WTC11 (cell line): ENCODE data around the gene GDF2. TPM values are rescaled to one million over a fixed set of nuclear protein-coding genes. Genes with fewer than 3 reads are reported as not detected.

Experiments used
- ATAC-seq: fragments of 200-7000 bp; cut with Tn5 transposase; 2 replicates; pipeline ENCODE4 v1.10.0; 2021; ENCODE audit warnings: mild to moderate bottlenecking, moderate library complexity
- CTCF ChIA-PET: fragments of 300-600 bp; sonication (Branson Sonifier 250); formaldehyde crosslinking; loops from one replicate; lab custom pipeline; 2021; ENCODE audit warnings: antibody characterized with exemption; lab: Charles Lee
- POLR2A ChIA-PET: fragments of 350-600 bp; sonication (Branson Sonifier 250); formaldehyde crosslinking; loops from one replicate; lab custom pipeline; 2021; ENCODE audit warnings: antibody characterized with exemption; lab: Charles Lee
- DNase-seq: peaks from one replicate; pipeline ENCODE4 v3.0.0; 2021; ENCODE audit warnings: low spot score
- H3K27ac Mint-ChIP-seq: 2 replicates; pipeline ENCODE4 v1.8.0; 2021; ENCODE audit warnings: mixed read lengths
- H3K27me3 Mint-ChIP-seq: 2 replicates; pipeline ENCODE4 v1.8.0; 2021; ENCODE audit warnings: low read depth, mild to moderate bottlenecking, moderate library complexity, mixed read lengths
- H3K36me3 Mint-ChIP-seq: 2 replicates; pipeline ENCODE4 v1.8.0; 2021; ENCODE audit warnings: mixed read lengths
- H3K4me1 Mint-ChIP-seq: 2 replicates; pipeline ENCODE4 v1.8.0; 2022; ENCODE audit warnings: mixed read lengths
- H3K4me3 Mint-ChIP-seq: 2 replicates; pipeline ENCODE4 v1.8.0; 2021; ENCODE audit warnings: mild to moderate bottlenecking, moderate library complexity, mixed read lengths
- H3K9me3 Mint-ChIP-seq: 2 replicates; pipeline ENCODE4 v1.8.0; 2021; ENCODE audit warnings: mixed read lengths
- ESRRA ChIP-seq: sonication (generic); formaldehyde crosslinking; IDR thresholded peaks from 2 replicates; pipeline ENCODE4 v1.8.1; 2022; ENCODE audit warnings: mild to moderate bottlenecking, missing genetic modification reagents, borderline replicate concordance
- ETV6 ChIP-seq: sonication (generic); formaldehyde crosslinking; IDR thresholded peaks from 2 replicates; pipeline ENCODE4 v1.8.1; 2022; ENCODE audit warnings: mild to moderate bottlenecking, missing genetic modification reagents
- JUN ChIP-seq: sonication (generic); formaldehyde crosslinking; IDR thresholded peaks from 2 replicates; pipeline ENCODE4 v1.8.0; 2023; ENCODE audit warnings: mild to moderate bottlenecking, missing genetic modification reagents
- NFE2L1 ChIP-seq: sonication (generic); formaldehyde crosslinking; IDR thresholded peaks from 2 replicates; pipeline ENCODE4 v1.8.1; 2023; ENCODE audit warnings: missing genetic modification reagents
- OVOL2 ChIP-seq: fragments of 250-450 bp; sonication (Bioruptor Pico); IDR thresholded peaks from 2 replicates; pipeline ENCODE4 v1.9.0; 2021; ENCODE audit warnings: mild to moderate bottlenecking, borderline replicate concordance
- PRRX2 ChIP-seq: fragments of 250-450 bp; sonication (Bioruptor Pico); IDR thresholded peaks from 2 replicates; pipeline ENCODE4 v1.8.0; 2021; ENCODE audit warnings: mild to moderate bottlenecking
- RELA ChIP-seq: sonication (generic); formaldehyde crosslinking; IDR thresholded peaks from 2 replicates; pipeline ENCODE4 v1.8.1; 2022; ENCODE audit warnings: missing genetic modification reagents, mild to moderate bottlenecking, borderline replicate concordance
- TP53 ChIP-seq: sonication (generic); formaldehyde crosslinking; IDR thresholded peaks from 2 replicates; pipeline ENCODE4 v1.8.1; 2023; ENCODE audit warnings: mild to moderate bottlenecking, missing genetic modification reagents
- ZNF138 ChIP-seq: sonication (generic); formaldehyde crosslinking; conservative IDR thresholded peaks from 2 replicates; pipeline ENCODE4 v1.8.1; 2022; ENCODE audit warnings: mild to moderate bottlenecking, moderate library complexity, missing genetic modification reagents
- ZNF416 ChIP-seq: fragments of 250-450 bp; sonication (Bioruptor Pico); IDR thresholded peaks from 2 replicates; pipeline ENCODE4 v1.9.0; 2021; ENCODE audit warnings: mild to moderate bottlenecking, inconsistent platforms
- total RNA-seq: library from RNA; stranded (reverse); gene quantifications from 3 replicates; pipeline ENCODE4 v1.2.3, GENCODE V29; 2021
- TF ChIP-seq, protein P1 (sequence below): fragments of 250-450 bp; sonication (Bioruptor Pico); conservative IDR thresholded peaks from 2 replicates; pipeline ENCODE4 v1.9.0; 2021; ENCODE audit warnings: mild to moderate bottlenecking
- TF ChIP-seq, protein P2 (sequence below): sonication (generic); formaldehyde crosslinking; IDR thresholded peaks from 2 replicates; pipeline ENCODE4 v1.8.0; 2023; ENCODE audit warnings: mild to moderate bottlenecking, missing genetic modification reagents
- TF ChIP-seq, protein P3 (sequence below): sonication (generic); formaldehyde crosslinking; IDR thresholded peaks from 2 replicates; pipeline ENCODE4 v1.8.1; 2022; ENCODE audit warnings: missing genetic modification reagents, borderline replicate concordance
- TF ChIP-seq, protein P4 (sequence below): sonication (generic); formaldehyde crosslinking; IDR thresholded peaks from 2 replicates; pipeline ENCODE4 v1.8.1; 2023; ENCODE audit warnings: mild to moderate bottlenecking, missing genetic modification reagents, moderate library complexity
- TF ChIP-seq, protein P5 (sequence below): fragments of 250-450 bp; sonication (Bioruptor Pico); IDR thresholded peaks from 2 replicates; pipeline ENCODE4 v2.1.2; 2022; ENCODE audit warnings: mild to moderate bottlenecking, moderate library complexity
- TF ChIP-seq, protein P6 (sequence below): sonication (generic); formaldehyde crosslinking; IDR thresholded peaks from 2 replicates; pipeline ENCODE4 v1.8.1; 2022; ENCODE audit warnings: low read depth, missing genetic modification reagents, borderline replicate concordance
- TF ChIP-seq, protein P7 (sequence below): sonication (generic); formaldehyde crosslinking; IDR thresholded peaks from 2 replicates; pipeline ENCODE4 v1.8.0; 2022; ENCODE audit warnings: missing genetic modification reagents
- TF ChIP-seq, protein P8 (sequence below): fragments of 250-450 bp; sonication (Bioruptor Pico); IDR thresholded peaks from 2 replicates; pipeline ENCODE4 v1.9.0; 2021; ENCODE audit warnings: mild to moderate bottlenecking

Gene GDF2
- total RNA-seq, 1 experiment from 2014 or later: not detected

DNA sequence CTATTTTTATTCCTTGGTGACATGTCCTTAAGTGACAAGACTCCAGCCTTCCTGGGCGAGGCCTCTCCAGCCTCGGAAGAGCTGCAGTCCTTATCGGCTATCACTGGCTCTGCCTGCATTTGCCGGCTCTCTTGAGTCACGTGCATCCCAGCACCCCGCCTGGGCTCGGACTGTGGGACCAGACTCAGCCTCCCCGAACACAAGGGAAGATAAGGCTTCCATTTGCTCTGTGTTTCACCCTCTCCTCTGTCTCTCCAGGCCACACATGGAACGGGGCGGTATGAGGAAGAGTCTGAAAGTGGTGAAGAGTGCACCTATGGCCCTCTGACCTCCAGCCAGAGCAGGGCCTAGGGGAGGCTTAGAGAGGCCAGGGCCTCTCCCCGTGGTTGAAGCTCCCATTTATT, 4.7 kb downstream of the GDF2 start (continued):
- TF ChIP-seq, protein P1, sequence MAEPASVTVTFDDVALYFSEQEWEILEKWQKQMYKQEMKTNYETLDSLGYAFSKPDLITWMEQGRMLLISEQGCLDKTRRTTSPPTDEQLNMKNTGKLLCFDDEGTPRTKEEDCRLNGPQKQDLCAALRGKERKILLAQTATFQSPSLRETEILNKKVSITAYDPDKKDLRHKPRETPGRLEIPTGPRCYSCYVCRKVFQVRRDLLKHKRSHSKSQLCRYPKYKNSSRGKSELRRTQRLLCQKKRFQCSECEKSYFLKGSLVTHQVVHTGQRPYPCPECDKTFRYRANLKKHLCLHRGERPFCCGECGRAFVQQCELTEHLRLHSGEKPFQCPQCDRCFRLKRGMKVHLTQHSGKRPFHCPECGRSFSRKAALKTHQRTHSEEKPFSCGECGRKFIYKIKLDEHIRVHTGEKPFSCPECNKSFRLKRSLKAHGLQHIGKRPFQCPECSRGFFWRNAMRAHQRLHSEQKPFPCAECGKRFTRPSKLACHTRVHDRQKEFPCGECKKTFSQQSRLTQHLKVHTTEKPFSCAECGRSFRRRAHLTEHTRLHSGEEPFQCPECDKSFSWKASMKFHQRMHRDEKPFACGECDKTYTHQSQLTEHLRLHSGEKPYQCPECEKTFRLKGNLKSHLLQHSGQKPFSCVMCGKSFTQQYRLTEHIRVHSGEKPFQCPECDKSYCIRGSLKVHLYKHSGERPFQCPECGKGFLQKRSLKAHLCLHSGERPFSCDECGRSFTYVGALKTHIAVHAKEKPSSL: no peak
- no peak for TF ChIP-seq TP53 (CRISPR knock-in tag)
- TF ChIP-seq NFE2L1 (CRISPR knock-in tag): no peak
- no peak for TF ChIP-seq ESRRA (CRISPR knock-in tag)
- TF ChIP-seq, protein P2, sequence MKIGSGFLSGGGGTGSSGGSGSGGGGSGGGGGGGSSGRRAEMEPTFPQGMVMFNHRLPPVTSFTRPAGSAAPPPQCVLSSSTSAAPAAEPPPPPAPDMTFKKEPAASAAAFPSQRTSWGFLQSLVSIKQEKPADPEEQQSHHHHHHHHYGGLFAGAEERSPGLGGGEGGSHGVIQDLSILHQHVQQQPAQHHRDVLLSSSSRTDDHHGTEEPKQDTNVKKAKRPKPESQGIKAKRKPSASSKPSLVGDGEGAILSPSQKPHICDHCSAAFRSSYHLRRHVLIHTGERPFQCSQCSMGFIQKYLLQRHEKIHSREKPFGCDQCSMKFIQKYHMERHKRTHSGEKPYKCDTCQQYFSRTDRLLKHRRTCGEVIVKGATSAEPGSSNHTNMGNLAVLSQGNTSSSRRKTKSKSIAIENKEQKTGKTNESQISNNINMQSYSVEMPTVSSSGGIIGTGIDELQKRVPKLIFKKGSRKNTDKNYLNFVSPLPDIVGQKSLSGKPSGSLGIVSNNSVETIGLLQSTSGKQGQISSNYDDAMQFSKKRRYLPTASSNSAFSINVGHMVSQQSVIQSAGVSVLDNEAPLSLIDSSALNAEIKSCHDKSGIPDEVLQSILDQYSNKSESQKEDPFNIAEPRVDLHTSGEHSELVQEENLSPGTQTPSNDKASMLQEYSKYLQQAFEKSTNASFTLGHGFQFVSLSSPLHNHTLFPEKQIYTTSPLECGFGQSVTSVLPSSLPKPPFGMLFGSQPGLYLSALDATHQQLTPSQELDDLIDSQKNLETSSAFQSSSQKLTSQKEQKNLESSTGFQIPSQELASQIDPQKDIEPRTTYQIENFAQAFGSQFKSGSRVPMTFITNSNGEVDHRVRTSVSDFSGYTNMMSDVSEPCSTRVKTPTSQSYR: no peak
- TF ChIP-seq JUN (CRISPR knock-in tag): no peak
- TF ChIP-seq ZNF138 (CRISPR knock-in tag): no peak
- TF ChIP-seq PRRX2 (CRISPR knock-in tag): no peak

DNA sequence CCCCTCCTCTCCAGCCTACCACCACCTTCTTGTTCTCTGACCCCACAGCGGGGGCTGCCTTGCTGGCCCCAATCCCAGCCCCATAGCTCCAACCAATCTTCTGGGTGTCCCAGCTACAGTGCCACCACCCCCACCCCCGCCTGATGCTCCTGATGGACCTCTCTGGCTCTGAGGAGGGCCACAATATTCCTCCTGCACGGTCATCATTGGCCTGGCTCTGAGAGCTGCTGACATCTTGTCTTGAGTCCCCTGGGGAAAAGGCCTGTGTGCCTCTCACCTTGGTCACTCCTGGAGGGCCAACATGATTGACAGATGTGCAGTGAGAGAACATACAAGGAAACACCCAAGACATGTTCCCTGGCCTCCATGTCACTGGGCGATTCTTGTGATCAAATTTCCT, 7.6 kb downstream of the GDF2 start:
- POLR2A ChIA-PET: no interaction called here
- CTCF ChIA-PET: interaction anchor here (0.9 kb wide), 1 partner anchor 11 kb away, joined by 3 read pairs; no protein-coding TSS in a partner anchor
- ATAC-seq (no peak), DNase-seq (no peak)
- H3K27me3 Mint-ChIP-seq: no peaks in the 10 kb centered on the region
- H3K4me3 Mint-ChIP-seq: no peak overlapping the region
- peaks cover 17% of the 10 kb centered on the region for H3K9me3 Mint-ChIP-seq
- H3K36me3 Mint-ChIP-seq: no peaks in the 10 kb centered on the region
- no peaks in the 10 kb centered on the region for H3K4me1 Mint-ChIP-seq
- no peak overlapping the region for H3K27ac Mint-ChIP-seq
- no peak for TF ChIP-seq ZNF416 (CRISPR knock-in tag)
- no peak for TF ChIP-seq RELA
- TF ChIP-seq, protein P3, sequence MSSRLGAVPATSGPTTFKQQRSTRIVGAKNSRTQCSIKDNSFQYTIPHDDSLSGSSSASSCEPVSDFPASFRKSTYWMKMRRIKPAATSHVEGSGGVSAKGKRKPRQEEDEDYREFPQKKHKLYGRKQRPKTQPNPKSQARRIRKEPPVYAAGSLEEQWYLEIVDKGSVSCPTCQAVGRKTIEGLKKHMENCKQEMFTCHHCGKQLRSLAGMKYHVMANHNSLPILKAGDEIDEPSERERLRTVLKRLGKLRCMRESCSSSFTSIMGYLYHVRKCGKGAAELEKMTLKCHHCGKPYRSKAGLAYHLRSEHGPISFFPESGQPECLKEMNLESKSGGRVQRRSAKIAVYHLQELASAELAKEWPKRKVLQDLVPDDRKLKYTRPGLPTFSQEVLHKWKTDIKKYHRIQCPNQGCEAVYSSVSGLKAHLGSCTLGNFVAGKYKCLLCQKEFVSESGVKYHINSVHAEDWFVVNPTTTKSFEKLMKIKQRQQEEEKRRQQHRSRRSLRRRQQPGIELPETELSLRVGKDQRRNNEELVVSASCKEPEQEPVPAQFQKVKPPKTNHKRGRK (CRISPR knock-in tag): no peak
- TF ChIP-seq, protein P4, sequence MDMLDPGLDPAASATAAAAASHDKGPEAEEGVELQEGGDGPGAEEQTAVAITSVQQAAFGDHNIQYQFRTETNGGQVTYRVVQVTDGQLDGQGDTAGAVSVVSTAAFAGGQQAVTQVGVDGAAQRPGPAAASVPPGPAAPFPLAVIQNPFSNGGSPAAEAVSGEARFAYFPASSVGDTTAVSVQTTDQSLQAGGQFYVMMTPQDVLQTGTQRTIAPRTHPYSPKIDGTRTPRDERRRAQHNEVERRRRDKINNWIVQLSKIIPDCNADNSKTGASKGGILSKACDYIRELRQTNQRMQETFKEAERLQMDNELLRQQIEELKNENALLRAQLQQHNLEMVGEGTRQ (CRISPR knock-in tag): no peak
- TF ChIP-seq, protein P5, sequence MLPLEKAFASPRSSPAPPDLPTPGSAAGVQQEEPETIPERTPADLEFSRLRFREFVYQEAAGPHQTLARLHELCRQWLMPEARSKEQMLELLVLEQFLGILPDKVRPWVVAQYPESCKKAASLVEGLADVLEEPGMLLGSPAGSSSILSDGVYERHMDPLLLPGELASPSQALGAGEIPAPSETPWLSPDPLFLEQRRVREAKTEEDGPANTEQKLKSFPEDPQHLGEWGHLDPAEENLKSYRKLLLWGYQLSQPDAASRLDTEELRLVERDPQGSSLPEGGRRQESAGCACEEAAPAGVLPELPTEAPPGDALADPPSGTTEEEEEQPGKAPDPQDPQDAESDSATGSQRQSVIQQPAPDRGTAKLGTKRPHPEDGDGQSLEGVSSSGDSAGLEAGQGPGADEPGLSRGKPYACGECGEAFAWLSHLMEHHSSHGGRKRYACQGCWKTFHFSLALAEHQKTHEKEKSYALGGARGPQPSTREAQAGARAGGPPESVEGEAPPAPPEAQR (CRISPR knock-in tag): no peak
- TF ChIP-seq, protein P6, sequence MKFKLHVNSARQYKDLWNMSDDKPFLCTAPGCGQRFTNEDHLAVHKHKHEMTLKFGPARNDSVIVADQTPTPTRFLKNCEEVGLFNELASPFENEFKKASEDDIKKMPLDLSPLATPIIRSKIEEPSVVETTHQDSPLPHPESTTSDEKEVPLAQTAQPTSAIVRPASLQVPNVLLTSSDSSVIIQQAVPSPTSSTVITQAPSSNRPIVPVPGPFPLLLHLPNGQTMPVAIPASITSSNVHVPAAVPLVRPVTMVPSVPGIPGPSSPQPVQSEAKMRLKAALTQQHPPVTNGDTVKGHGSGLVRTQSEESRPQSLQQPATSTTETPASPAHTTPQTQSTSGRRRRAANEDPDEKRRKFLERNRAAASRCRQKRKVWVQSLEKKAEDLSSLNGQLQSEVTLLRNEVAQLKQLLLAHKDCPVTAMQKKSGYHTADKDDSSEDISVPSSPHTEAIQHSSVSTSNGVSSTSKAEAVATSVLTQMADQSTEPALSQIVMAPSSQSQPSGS (CRISPR knock-in tag): no peak
- TF ChIP-seq, protein P7, sequence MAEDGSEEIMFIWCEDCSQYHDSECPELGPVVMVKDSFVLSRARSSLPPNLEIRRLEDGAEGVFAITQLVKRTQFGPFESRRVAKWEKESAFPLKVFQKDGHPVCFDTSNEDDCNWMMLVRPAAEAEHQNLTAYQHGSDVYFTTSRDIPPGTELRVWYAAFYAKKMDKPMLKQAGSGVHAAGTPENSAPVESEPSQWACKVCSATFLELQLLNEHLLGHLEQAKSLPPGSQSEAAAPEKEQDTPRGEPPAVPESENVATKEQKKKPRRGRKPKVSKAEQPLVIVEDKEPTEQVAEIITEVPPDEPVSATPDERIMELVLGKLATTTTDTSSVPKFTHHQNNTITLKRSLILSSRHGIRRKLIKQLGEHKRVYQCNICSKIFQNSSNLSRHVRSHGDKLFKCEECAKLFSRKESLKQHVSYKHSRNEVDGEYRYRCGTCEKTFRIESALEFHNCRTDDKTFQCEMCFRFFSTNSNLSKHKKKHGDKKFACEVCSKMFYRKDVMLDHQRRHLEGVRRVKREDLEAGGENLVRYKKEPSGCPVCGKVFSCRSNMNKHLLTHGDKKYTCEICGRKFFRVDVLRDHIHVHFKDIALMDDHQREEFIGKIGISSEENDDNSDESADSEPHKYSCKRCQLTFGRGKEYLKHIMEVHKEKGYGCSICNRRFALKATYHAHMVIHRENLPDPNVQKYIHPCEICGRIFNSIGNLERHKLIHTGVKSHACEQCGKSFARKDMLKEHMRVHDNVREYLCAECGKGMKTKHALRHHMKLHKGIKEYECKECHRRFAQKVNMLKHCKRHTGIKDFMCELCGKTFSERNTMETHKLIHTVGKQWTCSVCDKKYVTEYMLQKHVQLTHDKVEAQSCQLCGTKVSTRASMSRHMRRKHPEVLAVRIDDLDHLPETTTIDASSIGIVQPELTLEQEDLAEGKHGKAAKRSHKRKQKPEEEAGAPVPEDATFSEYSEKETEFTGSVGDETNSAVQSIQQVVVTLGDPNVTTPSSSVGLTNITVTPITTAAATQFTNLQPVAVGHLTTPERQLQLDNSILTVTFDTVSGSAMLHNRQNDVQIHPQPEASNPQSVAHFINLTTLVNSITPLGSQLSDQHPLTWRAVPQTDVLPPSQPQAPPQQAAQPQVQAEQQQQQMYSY (CRISPR knock-in tag): no peak
- TF ChIP-seq, protein P8, sequence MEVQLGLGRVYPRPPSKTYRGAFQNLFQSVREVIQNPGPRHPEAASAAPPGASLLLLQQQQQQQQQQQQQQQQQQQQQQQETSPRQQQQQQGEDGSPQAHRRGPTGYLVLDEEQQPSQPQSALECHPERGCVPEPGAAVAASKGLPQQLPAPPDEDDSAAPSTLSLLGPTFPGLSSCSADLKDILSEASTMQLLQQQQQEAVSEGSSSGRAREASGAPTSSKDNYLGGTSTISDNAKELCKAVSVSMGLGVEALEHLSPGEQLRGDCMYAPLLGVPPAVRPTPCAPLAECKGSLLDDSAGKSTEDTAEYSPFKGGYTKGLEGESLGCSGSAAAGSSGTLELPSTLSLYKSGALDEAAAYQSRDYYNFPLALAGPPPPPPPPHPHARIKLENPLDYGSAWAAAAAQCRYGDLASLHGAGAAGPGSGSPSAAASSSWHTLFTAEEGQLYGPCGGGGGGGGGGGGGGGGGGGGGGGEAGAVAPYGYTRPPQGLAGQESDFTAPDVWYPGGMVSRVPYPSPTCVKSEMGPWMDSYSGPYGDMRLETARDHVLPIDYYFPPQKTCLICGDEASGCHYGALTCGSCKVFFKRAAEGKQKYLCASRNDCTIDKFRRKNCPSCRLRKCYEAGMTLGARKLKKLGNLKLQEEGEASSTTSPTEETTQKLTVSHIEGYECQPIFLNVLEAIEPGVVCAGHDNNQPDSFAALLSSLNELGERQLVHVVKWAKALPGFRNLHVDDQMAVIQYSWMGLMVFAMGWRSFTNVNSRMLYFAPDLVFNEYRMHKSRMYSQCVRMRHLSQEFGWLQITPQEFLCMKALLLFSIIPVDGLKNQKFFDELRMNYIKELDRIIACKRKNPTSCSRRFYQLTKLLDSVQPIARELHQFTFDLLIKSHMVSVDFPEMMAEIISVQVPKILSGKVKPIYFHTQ: no peak
- no peak for TF ChIP-seq ETV6 (CRISPR knock-in tag)
- no peak for TF ChIP-seq OVOL2 (CRISPR knock-in tag)
